Psoas muscle (tissue), 8 donors: Measurements from ENCODE around the gene PRPF18. TPM values are rescaled to one million over a fixed set of nuclear protein-coding genes. Genes with fewer than 3 reads are reported as not detected.

Source experiments
- ATAC-seq, 4 donors: fragments of 200-7000 bp; cut with Tn5 transposase; one replicate each; pipeline ENCODE4 v1.9.1; 2020; ENCODE audit warnings: moderate library complexity in 3 of 4, mild to moderate bottlenecking in 2 of 4
- DNase-seq, 2 donors: peaks; one replicate each; pipeline ENCODE4 v3.0.0-alpha.2; 2020
- H3K27ac ChIP-seq: fragments of 200-600 bp; one replicate; pipeline ENCODE4 v1.8.0; 2022
- H3K27me3 ChIP-seq, 3 donors: fragments of 200-600 bp in 1 of 3; one replicate each; pipeline versions ENCODE4 v1.6.1 to v1.8.0; 2013 to 2022; ENCODE audit warnings: low read length in 2 of 3, mild to moderate bottlenecking in 2 of 3, moderate library complexity in 1 of 3; ENCODE audit not compliant: insufficient read depth in 3 of 3
- H3K36me3 ChIP-seq, 2 donors: fragments of 200-600 bp in 1 of 2; one replicate each; pipeline versions ENCODE4 v1.6.1 to v1.8.0; 2013 to 2022; ENCODE audit warnings: low read depth in 1 of 2, mild to moderate bottlenecking in 1 of 2, moderate library complexity in 1 of 2; ENCODE audit not compliant: insufficient read depth in 1 of 2
- H3K4me1 ChIP-seq: fragments of 200-600 bp; one replicate; pipeline ENCODE4 v1.8.0; 2022
- H3K4me3 ChIP-seq: fragments of 200-600 bp; one replicate; pipeline ENCODE4 v1.8.0; 2022; ENCODE audit warnings: mild to moderate bottlenecking
- H3K9me3 ChIP-seq: fragments of 200-600 bp; one replicate; pipeline ENCODE4 v1.8.0; 2022
- CTCF ChIP-seq: fragments of 200-600 bp; IDR thresholded peaks from one replicate; pipeline ENCODE4 v1.8.0; 2022; ENCODE audit warnings: antibody characterized with exemption
- WGBS, 3 donors: extraction: QIAGEN DNeasy Blood & Tissue Kit; methylation state at CpG; one replicate each; pipeline versions ENCODE4 v1.1.6 to v1.1.7; 2013; 5-methylcytosine and 5-hydroxymethylcytosine counted together
- intact Hi-C, 2 donors: fragments of 100-400 bp; cut with DNase I; formaldehyde crosslinking; loops; one replicate each; pipeline versions ENCODE4 v1.11.0 to v1.14.2; 2022
- polyA plus RNA-seq, 3 donors: library from polyadenylated mRNA; stranded (reverse); fragments of 200-250 nt; gene quantifications; one replicate each; pipeline ENCODE4 v1.2.3, GENCODE V29; 2013
- total RNA-seq, 4 donors: library from RNA; stranded (reverse); fragmentation: NEBNext Ultra II Directional in 2 of 4; extraction: Animal tissue kit (Norgen Biotek cat#: 25700) in 2 of 4; gene quantifications; one replicate each; pipeline versions ENCODE4 v1.2.1 to v1.2.4, GENCODE V29; 2021 to 2023
- donor health status: healthy with polysubstance abuse.
- donor health status: DM: no; HTN: no; CAD: no; lungs with moderate emphysema.
- donor health status: Bipolar disorder and iron deficiency.
- donor health status: healthy.
- donor health status: DM: yes; HTN: yes; CAD: no.
- donor health status: DM: no; HTN: no; CAD: no.
- donor health status: DM: no; HTN: no; CAD: no.
- donor health status: DM: yes; HTN: yes; CAD: no.

The PRPF18 gene
- total and polyA plus RNA-seq, 7 donors = 15.1 to 26.4 (median 19.0) TPM

GRCh38 chr10:13593535-13593934 lies 6.8 kb downstream of the PRPF18 start:
- Histone ChIP-seq H3K4me1 (peaks cover 16% of the 10 kb centered on the region), H3K9me3 (no peaks in the 10 kb centered on the region), H3K27me3 (no peaks in the 10 kb centered on the region), H3K36me3 (peaks cover 3 to 49% of the 10 kb centered on the region in 2 donors), H3K4me3 (no peak overlapping the region), H3K27ac (no peak overlapping the region)
- ATAC-seq (no peak), DNase-seq (no peak)
- intact Hi-C loops = no loop called here
- WGBS, 3 donors = 78 to 86% (median 78%) methylated on average over 2 of the region's 2 CpGs
- TF ChIP-seq CTCF = no peak

- ATAC-seq = no peak
- intact Hi-C loops = no loop called here
Observed at GRCh38 chr10:13594641-13595040, 7.9 kb downstream of the PRPF18 start.

GRCh38 chr10:13597909-13598308 lies 11.1 kb downstream of the PRPF18 start:
- H3K36me3 ChIP-seq = peaks cover 0 to 71% of the 10 kb centered on the region in 2 donors

More at GRCh38 chr10:13594641-13595040, 7.9 kb downstream of the PRPF18 start:
- 87 to 90% (median 89%) methylated on average over 2 of the region's 2 CpGs for WGBS, 3 donors
- Histone ChIP-seq H3K36me3 (peaks cover 3 to 61% of the 10 kb centered on the region in 2 donors), H3K4me1 (peaks cover 12% of the 10 kb centered on the region), H3K9me3 (no peaks in the 10 kb centered on the region), H3K27ac (no peak overlapping the region), H3K27me3 (no peaks in the 10 kb centered on the region), H3K4me3 (no peak overlapping the region)
- no peak for TF ChIP-seq CTCF
- no peak for DNase-seq

GRCh38 chr10:13604357-13605040 lies 17.7 kb downstream of the PRPF18 start:
- Histone ChIP-seq H3K9me3 (no peaks in the 10 kb centered on the region), H3K27me3 (no peaks in the 10 kb centered on the region), H3K4me3 (no peak overlapping the region), H3K36me3 (peaks cover 4 to 63% of the 10 kb centered on the region in 2 donors), H3K27ac (no peak overlapping the region), H3K4me1 (peaks cover 14% of the 10 kb centered on the region)
- TF ChIP-seq CTCF = no peak
- WGBS, 3 donors = 77 to 82% (median 82%) methylated on average over 2 of the region's 2 CpGs
- no peak for ATAC-seq
- no peak for DNase-seq
- intact Hi-C loops = no loop called here

More at GRCh38 chr10:13597909-13598308, 11.1 kb downstream of the PRPF18 start:
- H3K27me3 ChIP-seq = no peaks in the 10 kb centered on the region
- no peaks in the 10 kb centered on the region for H3K9me3 ChIP-seq
- no peak for DNase-seq
- H3K4me1 ChIP-seq = no peaks in the 10 kb centered on the region
- ATAC-seq = no peak
- no peak overlapping the region for H3K27ac ChIP-seq
- H3K4me3 ChIP-seq = no peak overlapping the region
- intact Hi-C loops = no loop called here
- TF ChIP-seq CTCF = no peak
- 79 to 89% (median 83%) methylated on average over 5 of the region's 5 CpGs for WGBS, 3 donors
